GM12873 (cell line): ENCODE data around the gene SNX2.

Experiments
- CTCF ChIP-seq: IDR thresholded peaks from 2 replicates; pipeline ENCODE4 v1.5.1; 2012; ENCODE audit warnings: low read depth, mild to moderate bottlenecking, moderate library complexity, low read length, control low read depth; ENCODE audit not compliant: insufficient read depth; ENCODE audit errors: missing control alignments

SNX2 gene

DNA sequence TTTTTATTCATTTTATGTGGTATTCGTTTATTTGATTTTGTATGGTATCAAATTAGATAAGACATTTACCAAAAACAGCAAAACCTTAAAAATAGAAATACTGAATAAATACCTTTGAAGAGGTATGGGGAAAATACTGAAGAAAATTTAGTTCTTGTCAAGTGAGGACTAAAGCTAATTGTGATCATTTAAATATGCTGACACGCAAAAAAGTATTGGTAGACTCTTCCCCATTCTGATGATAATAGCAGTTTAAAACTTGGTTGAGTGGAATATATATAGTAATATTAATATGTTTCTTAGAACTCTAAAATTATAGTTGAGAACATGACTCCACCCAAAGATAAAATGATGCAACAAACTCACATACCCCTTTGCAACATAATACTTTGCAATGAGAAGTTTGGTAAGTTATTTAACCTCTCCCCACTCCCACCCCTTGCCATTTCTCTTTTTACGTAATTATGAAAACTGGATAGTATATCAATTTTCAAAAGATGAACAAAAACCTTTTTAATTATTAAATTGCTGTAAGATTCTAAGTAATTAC is 40.4 kb downstream of the SNX2 start:
- TF ChIP-seq CTCF = no peak

- no peak for TF ChIP-seq CTCF
Measured at GRCh38 chr5:122816756-122817155, 41.9 kb downstream of the SNX2 start.

DNA sequence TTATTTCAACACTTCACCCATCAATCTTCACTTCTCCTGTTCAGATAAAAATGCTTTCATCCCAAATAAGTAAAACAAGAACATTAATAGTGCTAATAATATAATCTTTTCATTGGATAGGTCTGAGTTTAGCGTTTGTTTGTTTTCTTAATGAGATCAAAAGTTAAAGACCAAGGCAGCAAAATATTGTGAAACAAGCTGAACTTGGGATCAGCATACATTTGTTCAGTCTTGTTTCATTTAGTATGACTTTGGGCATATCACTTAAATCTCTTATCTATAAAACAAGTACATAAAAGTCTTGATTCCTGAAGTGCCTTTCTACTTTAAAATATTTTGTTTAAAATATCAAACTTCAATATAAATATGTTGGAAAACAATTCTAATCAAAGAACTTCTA is 57.1 kb downstream of the SNX2 start:
- TF ChIP-seq CTCF = no peak

- no peak for TF ChIP-seq CTCF
Measured at GRCh38 chr5:122835681-122836080, 60.8 kb downstream of the SNX2 start.

GRCh38 chr5:122836947-122837346 is 62.1 kb downstream of the SNX2 start:
- no peak for TF ChIP-seq CTCF

- TF ChIP-seq CTCF = no peak
Measured at GRCh38 chr5:122839731-122840130, 64.9 kb downstream of the SNX2 start.

DNA sequence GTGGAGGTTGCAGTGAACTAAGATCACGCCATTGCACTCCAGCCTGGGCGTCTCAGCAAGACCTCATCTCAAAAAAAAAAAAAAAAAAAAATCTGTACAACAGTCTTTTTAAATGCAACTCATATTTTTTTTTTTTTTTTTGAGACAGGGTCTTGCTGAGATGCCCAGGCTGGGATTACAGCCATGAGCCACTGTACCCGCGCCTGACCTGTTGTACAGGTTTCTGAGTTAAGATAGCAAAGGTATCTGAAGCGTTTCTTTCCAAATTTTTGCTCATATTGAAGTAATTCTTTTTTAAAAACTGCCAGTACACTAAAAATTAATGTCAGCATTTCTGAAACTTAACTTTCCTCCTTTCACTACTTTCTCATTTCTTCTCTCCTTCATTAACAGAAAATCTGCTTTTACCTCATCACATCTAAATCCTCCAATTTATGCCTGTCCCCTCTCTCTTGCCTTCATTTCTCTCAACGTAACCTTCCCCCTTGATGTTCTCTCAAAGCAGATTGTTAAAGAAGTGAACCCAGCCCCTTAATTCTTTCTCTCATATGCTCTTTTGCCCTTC is 67.2 kb downstream of the SNX2 start:
- TF ChIP-seq CTCF = no peak
